Fibroblast of villous mesenchyme (primary cell): ENCODE results near the gene MTREX. TPM values are rescaled to one million over a fixed set of nuclear protein-coding genes. Genes with fewer than 3 reads are reported as not detected.

Source experiments
- DNase-seq: peaks from one replicate; pipeline ENCODE4 v3.0.0-alpha.2; 2010; ENCODE audit warnings: low read depth
- H3K4me3 ChIP-seq: 2 replicates; pipeline ENCODE4 v1.5.1; 2011; ENCODE audit warnings: low read depth, mild to moderate bottlenecking, low read length
- CTCF ChIP-seq: IDR thresholded peaks from 2 replicates; pipeline ENCODE4 v1.5.1; 2012; ENCODE audit warnings: low read depth, mild to moderate bottlenecking, low read length; ENCODE audit not compliant: insufficient read depth
- total RNA-seq: library from RNA; depleted of rRNA; stranded (reverse); fragments of >200 nt; gene quantifications from 2 replicates; pipeline ENCODE4 v1.2.3, GENCODE V29; 2012

The MTREX gene
- total RNA-seq, 1 donor, result 108 TPM

DNA sequence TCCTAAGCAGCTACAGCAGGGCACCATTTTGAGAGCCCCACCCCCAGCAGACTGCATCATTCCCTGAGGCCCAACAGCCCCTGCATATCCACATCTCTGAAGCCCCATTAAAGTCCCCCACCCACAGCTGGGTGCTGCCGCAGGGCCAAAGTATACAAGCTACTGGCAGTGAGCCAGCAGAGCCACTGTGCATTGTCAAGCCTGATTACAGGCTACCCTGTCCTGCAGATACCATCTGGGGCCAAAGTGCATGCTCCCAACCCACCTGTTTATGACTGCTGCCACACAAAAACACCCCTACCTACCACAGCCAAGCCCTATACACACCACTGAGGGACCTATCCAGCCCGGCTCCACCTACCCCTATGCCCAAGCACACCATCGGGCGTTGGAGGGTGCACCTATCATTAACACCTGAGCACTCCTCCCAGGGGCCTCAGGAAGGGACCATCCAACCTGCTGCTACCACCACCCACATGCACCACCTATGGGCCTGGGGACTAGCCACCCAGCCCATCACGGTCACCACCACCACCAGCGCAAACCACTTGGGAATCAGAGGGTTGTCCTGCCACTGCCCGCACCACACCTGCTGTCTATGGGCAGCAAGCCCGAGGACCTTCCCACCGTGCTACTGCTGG is 121.9 kb downstream of the MTREX start:
- H3K4me3 ChIP-seq, result no peak overlapping the region
- TF ChIP-seq CTCF, result no peak
- DNase-seq, result no peak

DNA sequence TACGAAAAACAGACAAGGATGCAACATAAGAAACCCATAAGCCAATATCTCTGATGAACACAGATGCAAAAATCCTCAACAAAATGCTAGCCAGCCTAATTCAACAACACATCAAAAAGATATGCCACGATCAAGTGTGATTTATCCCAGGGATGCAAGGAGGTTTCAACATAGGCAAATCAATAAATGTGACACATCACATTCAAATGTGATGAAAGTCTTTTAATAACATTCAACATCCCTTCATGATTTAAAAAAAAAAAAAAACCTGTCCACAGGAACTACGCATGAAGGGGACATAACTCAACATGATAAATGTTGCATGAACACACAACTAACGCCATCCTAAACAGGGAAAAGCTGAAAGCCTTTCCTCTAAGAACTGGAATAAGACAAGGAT is 124.8 kb downstream of the MTREX start:
- no peak overlapping the region for H3K4me3 ChIP-seq
- TF ChIP-seq CTCF, result no peak
- DNase-seq, result no peak

GRCh38 chr5:55437452-55437851 is 129.7 kb downstream of the MTREX start:
- no peak overlapping the region for H3K4me3 ChIP-seq
- TF ChIP-seq CTCF, result no peak
- DNase-seq, result no peak

DNA sequence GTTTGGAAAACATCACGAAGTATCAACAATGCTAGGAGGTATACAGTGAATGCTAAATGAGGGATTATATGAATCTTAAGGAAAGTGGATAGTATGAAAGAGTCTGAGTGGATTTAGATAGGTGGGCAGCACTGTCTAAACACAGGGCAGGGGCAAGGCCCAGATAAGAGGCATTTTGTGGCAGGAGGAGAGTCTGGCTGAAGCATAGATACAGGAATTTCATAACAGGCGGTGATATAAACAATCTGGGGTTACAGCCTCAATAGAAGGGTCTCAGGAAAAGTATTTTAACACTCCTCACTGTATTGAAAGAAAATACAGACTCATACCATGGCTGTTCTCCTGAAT is 130.0 kb downstream of the MTREX start:
- TF ChIP-seq CTCF, result no peak
- no peak for DNase-seq
- peak overlapping the region; percentile 17 for H3K4me3 ChIP-seq

- TF ChIP-seq CTCF, result no peak
- DNase-seq, result peak; percentile 71
- no peak overlapping the region for H3K4me3 ChIP-seq
These were observed 131.2 kb downstream of the MTREX start for GRCh38 chr5:55438998-55439397.

- H3K4me3 ChIP-seq, result no peak overlapping the region
- TF ChIP-seq CTCF, result no peak
- peak; percentile 54 for DNase-seq
These were observed 132.4 kb downstream of the MTREX start for GRCh38 chr5:55440188-55440646.
